Stimulated activated CD4-positive, alpha-beta T cell treated with anti-CD3 and anti-CD28 coated beads, Interleukin-4, amount 100 ng/mL, for 1 hour (primary cell): ENCODE results near the gene GTF2H2.
"Not testable (repeated sequence)": the region's sequence is repeated elsewhere in the genome, so short reads cannot be mapped to it uniquely, and the experiment has no call there.

Experiments
- DNase-seq: peaks from one replicate; pipeline ENCODE4 v3.0.0-alpha.2; 2020

The GTF2H2 gene

DNA sequence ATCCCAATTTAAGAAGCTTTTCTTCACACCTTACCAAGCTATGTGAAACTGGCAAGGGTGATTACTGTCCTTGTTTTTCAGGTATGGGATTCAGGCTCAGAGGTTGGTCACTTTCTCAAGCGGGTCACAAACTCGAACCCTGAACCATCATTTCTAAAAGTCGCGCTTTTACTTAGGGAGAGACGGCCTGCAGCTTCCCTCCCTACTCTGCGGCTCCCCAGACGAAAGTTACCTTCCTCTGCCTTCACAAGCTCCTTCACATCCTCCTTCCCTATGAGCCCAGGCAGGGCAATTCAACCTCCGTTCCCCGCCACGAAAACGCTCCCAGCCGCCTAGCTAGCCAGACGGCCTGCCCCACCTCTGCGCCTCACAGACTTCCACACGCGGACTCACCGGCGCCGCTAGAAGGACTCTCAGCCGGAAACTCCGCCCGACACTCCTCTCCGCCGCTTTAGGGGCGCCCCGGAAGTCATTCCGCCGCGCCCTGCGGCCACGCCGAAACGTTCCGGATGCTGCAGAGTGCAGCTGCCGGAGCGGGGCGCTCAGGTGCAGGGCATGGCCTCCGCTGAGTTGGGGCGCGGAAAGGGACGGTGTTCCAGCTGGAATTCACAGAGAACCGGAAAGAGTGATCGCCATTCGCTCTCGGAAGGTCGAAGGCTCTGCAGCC, at the start of gene GTF2H2:
GTF2H2 (minus strand) TSS at position 415 of the 667 bp plus-strand sequence. CDS start 4,913 bp downstream, outside the sequence.
- DNase-seq: not testable (repeated sequence)

DNA sequence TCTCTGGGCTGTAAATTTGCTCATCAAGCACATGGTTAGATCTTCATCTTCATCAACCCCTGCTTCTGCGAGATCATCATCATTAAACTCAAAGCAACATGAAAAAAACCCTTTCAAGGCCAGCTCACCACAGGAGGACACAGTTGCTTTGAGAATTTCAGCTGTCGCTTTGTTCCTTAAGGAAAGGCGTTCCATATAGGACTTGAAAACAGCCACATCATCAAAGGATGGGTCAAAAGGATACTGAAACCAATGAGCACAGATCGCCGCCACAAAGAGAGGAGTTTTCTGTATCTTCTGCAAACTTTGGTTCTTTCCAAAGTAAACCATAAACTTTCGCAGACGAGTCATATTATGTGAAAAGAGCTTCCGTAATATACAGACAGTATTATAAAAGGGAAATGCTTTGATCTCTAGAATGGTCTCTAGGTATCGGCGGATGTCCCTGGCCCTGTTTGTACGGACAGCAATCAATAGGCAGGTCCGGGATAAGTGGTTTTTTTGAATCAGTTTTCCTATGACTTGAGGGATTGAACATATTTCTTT, 42.3 kb upstream of the GTF2H2 start:
- not testable (repeated sequence) for DNase-seq

DNA sequence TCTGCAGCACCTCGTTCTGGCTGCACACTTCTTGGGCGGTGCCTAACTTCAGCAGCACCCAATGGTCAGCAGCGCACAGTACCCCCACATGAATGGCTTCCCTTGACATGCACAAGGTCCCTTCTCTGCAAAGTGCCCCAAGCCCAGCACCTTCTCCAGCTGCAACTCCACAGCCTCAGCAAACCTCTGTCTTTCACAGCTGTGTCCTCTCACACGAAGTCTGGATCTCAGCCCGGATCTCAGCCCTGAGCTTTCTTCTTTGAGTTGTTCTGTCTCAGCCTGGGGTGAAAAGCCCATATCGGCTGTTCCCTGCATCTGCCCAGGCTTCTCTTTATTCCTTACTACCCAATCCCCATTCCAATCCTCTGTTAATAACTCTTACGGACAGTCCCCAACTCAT, 32.5 kb upstream of the GTF2H2 start:
- DNase-seq: not testable (repeated sequence)

DNA sequence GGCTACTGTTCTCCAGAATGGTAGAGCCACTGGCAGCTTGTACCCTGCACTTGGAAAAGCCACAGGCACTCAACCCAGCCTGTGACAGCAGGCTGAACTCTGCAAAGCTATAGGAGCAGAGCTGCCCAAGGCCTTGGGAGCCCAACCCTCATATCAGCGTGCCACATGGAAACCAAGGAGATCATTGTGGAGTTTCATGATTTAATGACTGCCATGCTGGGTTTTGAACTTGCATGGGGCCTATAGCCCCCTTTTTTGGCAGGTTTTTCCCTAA, 30.4 kb upstream of the GTF2H2 start:
- DNase-seq: not testable (repeated sequence)

DNA sequence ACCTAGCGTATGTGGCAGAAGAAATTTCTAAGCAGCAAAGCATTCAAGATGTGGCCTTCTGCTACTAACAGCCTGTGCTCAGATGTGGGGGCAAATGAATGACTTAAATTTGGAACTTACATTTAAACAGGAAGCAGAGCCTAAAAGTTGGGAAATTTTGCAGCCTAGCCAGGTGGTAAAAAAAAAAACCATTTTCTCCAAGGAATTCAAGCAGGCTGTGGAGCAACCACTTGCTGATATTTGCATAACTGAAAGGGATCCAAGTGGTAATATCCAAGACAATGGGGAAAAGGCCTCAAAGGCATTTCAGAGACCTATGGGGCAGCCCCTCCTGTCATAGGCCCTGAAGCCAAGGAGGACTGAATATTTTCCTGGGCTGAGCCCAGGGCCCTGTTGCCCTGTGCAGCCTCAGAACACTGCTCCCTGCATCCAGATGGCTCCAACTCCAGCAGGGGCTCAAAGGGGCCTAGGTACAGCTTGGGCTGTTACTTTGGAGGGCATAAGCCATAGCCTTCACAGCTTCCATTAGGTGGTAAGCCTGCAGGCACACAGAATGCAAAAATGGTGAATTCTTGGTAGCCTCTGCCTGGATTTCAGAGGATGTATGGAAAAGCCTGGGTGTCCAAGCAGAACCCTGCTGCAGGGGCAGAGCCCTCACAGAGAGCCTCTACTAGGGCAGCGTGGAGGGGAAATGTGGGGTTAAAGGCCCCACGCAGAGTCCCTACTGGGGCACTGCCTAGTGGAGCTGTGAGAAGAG, 29.9 kb upstream of the GTF2H2 start:
- not testable (repeated sequence) for DNase-seq

DNA sequence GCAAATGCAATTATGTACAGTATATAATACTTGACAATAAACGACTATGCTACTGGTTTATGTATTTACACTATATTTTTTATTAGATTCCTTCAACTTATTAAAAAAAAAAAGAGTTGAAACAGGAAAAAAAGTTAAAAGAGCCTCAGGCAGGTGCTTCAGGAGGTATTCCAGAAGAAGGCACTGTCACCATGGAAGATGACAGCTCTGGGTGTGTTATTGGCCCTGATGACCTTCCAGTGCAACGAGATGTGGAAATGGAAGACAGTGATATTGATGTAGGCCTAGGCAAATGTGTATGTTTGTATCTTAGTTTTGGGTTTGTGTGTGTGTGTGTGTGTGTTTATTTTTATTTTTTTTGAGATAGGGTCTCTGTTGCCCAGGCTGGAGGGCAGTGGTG, 22.3 kb upstream of the GTF2H2 start:
- not testable (repeated sequence) for DNase-seq

DNA sequence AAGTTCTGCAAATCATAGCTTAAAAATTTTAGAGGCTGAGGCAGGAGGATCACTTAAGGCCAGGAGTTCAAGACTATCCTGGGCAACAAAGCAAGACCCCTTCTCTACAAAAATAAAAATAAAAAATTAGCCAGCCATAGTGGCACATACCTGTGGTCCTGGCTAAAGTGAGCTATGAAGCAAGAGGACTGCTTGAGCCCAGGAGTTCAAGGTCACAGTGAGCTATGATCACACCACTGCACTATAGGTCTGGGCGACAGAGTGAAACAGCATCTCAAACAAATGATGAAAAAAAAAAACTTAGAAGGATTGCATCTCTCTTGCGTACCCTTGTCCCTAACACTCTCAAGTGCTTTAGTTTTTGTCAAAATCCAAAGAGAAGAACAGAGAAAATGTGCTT, 21.3 kb upstream of the GTF2H2 start:
- not testable (repeated sequence) for DNase-seq

DNA sequence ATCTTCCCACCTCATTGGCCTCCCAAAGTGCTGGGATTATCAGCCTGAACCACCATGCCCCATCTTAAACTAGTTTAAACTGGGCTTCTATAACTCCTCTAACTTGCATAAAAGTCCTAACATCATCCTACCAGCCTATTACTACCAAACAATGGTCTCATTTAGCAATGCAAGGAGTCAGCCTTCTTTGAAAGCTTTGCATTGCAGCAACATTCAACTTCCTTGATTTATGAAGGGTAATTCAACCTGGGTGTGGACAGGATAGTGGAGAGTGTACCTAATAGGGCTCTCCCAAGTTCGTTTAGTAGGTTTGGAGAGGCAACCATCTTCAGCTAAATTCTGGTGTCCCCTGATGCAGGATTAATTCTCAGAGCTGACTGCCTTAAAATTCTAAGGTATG, 18.7 kb upstream of the GTF2H2 start:
- not testable (repeated sequence) for DNase-seq

DNA sequence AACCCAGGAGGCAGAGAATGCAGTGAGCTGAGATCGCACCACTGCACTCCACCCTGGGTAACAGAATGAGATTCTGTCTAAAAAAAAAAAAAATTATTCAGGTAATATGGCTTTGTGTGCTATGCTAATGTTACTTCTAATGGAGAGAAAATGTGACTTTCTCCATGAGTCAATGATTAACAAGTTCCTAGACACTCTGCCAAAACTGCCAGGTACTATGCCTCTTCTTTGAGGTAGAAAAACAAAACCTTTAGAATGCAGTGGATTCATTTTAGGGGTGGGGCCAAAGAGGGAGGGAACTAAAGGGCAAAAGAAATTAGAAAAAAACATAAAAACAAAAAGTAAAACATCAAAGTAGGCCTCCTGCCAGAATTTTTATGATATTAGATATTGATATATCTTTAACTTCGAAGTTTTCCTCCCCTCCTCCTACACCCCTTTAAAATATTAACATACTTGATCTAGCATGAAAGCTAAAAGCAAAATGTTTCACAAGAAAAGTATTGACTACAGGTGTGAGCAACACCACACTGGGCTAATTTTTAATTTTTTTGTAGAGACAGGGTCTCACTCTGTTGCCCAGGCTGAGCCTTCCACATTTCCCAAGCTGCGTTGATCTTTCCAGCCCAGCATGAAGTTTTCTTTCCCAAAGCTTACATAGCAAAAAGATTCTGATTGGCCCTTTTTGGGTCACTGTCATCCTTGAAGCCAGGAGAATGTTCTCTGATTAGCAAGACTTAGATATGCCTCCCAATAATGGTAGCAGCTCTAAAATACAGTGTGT, 17.0 kb upstream of the GTF2H2 start:
- DNase-seq: not testable (repeated sequence)

DNA sequence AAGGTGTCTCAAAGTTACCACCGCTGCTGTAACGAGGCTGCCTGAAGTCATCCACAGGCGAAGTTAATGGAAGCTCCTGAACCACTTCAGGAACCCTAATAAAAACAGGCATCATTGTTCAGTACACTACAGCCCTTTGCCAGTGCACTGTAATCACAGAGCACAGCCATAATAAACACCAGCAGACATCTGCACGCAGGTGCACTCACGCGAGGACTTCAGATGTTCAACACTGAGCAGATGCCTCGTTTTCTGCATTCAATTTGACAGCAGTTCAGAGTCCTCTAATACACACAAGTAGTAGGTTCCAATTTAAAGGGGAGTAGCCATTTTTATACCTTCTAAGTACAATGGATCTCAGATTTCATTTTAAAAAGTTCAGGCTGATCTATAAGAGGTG, 15.4 kb upstream of the GTF2H2 start:
- DNase-seq: not testable (repeated sequence)

DNA sequence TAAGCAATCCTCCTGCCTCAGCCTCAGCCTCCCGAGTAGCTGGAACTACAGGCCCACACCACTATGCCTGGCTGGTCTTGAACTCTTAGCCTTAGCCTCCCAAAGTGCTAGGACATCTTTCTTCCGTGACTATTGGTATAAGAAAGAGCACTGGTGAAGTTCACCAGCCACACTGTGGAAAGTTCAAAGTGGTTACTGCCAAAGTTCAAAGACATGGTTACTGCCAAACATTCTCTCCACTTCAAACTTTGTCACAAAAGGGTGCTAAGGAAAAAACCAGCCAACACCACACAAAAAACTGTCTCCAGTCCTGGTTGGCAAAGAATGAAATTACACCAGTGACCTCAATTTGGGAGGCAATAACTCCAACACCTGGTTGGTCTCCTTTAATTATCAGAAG, 14.9 kb upstream of the GTF2H2 start:
- DNase-seq: not testable (repeated sequence)

DNA sequence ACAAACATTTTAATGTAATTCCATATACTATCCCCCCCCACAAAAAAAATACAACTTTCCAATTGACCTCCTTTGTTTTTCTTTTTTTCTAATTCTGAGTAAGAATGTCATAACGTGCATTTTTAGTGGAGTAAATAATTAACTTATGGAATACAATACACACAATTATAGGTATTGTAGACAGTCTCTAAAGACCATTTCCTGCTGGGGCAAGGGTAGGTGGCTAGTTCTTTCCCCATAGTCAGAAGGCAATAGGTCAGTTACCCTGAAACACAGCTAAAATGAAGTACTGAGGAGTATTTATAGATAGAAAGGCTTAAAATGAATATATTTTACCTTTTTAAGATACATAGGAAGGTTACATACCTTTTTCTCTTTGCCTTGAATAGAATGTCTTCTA, 6.2 kb downstream of the GTF2H2 start:
- not testable (repeated sequence) for DNase-seq

DNA sequence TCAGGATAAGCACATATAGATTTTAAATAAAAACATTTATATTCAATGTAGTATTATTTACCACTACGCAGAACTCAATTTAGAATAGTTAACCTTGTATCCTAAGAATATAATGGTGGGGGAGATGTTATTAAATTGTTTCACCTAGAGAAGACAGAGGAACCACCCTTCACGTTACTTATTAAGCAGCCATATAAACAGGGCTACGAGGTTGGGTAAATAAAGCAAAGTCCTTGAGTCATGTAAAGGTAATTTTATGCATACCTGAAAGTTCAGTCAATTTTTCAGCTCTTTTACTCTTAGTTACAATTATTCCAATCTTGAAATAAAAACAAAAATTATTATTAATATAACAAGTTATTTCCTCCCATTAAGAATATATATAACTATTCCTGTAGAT, 8.1 kb downstream of the GTF2H2 start:
- not testable (repeated sequence) for DNase-seq

DNA sequence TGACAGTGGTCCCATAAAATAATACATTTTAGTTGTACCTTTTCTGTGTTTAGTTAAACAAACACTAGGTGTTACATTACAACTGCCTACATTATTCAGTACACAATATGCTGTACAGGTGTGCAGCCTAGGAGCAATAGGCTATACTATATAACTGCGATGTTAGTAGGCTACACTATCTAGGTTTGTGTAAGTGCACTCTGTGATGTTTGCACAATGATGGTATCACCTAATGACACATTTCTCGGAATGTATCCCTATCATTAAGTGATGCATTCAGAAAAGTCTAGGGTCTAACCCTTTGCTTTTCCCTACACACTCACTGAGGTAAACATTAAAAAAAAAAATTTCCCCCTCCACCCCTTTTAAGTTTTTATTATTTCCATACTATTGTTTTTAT, 22.7 kb downstream of the GTF2H2 start:
- not testable (repeated sequence) for DNase-seq

DNA sequence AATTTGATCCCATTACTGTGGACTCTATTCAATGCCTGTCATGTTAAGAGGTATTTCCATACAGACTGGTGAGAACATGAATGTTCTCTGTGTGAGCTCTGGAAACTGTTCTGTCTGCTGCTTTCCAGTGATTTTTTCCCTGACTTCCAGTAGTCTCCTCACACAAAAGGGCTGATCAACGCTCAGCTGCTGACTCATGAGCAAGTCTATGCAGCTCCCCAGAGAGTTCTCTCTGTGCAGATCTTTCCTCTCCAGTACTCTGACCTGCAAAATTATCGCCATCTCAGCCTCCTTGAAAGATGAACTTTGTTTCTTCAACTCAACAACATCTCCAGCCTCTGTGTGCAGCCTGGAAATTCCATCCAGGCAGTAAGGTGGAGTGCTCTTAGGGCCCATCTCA, 23.3 kb downstream of the GTF2H2 start:
- not testable (repeated sequence) for DNase-seq

DNA sequence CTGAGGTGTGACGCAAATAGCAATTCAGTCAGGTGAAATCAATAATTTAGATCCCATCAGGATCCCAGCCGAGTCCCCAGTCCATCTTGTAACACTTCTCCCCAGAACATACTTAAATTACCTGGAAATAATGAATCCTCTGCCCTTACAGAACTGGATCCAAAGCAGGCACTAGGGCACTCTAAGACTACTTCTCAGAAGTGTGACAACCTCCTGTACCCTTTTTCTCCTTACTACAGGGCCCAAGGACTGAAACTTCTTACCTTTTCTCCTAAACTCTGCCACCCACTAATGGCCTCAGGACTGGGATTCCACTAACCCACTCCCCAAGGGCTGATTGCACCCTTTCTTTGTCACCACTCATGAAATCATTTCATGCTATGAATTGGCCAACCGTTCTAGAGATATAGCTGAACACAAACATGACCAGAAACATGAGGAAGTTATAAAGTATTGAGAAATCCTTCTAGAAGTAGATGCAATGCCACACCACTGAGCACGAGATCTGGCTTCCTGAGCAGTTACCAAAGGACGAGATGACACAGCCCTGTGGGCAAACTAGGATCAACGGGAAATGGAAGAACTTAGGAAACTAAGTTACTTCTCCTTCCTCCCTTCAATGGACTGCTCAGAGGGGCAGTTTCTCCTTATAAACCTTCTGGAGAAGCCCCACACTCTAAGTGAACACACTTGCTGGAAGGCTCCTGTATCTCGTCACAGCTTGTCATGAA, 36.3 kb downstream of the GTF2H2 start:
- not testable (repeated sequence) for DNase-seq

DNA sequence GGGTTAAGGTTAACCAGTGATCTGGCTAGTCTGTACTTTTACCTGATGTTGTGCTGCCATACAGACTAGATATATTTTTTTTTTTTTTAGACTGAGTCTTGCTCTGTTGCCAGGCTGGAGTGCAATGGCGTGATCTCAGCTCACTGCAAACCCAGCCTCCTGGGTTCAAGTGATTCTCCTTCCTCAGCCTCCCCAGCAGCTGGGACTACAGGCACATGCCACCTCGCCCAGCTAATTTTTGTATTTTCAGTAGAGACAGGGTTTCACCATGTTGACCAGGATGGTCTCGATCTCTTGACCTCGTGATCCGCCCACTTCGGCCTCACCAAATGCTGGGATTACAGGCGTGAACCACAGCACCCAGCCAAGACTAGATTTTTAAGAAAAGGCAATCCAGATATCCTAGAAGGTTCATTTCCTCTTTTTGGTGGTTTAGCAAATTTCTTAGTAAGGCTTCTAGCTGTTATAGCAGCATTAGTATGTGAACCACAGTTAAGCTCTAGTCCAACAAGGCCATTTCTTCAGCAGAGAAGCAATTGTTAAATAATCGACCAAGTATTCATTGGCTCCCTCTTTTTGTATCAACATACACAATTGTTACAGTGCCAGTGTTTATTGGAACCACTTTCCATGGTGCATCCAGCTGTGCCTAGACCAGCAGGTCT, 42.1 kb downstream of the GTF2H2 start, which contains the start of gene NAIP:
NAIP (minus strand) TSS at position 51 of the 665 bp plus-strand sequence. CDS start 12,424 bp downstream, outside the sequence.
- not testable (repeated sequence) for DNase-seq

DNA sequence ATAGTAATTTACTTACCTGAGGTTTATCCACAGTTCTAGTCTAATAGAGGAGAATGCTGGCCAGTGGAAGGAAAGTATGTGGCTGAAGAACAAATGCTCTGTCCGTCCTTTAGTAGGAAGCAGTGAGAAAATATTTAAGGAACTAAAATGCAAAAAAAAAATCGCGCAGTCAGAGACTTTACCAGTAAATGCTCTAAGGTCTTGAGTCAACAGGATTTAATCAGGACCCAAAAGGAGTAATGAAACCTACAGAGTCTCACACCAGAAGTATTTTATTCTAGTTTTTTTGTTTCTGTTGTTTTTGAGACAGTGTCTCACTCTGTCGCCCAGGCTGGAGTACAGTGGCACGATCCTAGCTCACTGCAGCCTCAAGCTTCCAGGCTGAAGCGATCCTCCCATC, 46.8 kb downstream of the GTF2H2 start:
- DNase-seq: not testable (repeated sequence)

DNA sequence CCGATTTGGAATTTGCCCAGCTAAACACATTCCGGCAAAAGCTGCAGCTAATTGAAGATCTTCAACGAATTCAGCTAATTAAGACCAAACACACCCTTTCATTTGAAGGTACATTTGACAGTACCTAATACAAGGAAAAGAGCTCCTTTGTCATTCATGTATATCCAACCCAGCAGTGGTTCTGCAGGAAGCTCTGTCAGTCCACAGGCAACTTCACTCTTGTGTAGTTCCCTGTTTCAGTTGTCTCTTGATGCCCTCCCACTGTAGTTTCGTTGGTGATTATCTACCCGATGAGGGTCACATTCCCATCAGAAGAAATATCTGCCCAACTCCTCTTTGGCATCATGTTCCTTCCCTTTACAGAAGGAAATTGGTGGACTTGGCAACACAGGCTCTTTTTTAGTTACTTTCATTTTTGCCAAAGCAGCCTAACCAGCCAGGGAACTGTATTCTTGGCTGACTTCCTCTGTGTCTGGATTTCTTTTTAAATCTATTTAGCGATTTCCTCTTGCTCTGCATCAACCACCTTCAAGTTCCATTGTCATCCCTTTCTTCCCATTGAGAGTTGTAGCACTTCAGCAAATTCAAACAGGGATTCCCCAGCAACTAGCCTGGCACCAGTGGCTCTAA, 49.0 kb downstream of the GTF2H2 start:
- not testable (repeated sequence) for DNase-seq

DNA sequence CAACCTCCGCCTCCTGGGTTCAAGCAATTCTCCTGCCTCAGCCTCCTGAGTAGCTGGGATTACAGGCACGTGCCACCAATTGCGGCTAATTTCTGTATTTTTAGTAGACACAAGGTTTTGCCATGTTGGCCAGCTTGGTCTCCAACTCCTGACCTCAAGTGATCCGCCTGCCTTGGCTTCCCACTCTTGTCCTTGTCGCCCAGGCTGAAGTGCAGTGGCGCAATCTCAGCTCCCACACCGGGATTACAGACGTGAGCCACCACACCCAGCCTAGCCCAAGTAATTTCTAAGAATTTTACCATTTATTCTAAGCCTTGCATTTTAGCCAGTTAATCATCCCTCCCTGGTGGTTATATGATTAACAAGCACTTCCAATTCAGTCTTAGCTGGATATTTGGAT, 53.3 kb downstream of the GTF2H2 start:
- DNase-seq: no peak

DNA sequence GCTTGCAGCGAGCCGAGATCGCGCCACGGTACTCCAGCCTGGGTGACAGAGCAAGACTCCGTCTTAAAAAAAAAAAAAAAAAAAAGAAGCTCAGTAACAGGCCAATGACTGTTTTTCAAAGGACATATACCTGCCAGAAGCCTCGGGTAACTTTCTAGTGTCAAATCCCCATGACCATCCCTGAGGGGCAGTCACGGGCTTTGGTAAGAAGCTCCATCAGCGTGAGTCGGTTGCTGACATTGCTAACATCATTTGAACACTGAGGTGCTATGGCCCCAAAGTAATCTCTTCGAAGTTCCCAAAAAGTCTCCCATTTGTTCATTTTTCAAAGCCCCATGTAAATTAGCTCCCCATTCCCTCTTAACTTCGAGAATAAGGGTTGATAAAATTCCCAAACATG, 53.9 kb downstream of the GTF2H2 start:
- DNase-seq: no peak
